BLaER1 (cell line): ENCODE measurements around the gene SERINC5.
A peak's percentile ranks its signal among the peaks of the same experiment; 100 is the strongest.
"Not testable (repeated sequence)": the region's sequence is repeated elsewhere in the genome, so short reads cannot be mapped to it uniquely, and the experiment has no call there.

ENCODE experiments used
- H3K27ac ChIP-seq: shearing (Covaris generic); formaldehyde crosslinking; 2 replicates; pipeline ENCODE4 v1.8.1; 2022
- H3K27me3 ChIP-seq: shearing (Covaris generic); formaldehyde crosslinking; 2 replicates; pipeline ENCODE4 v1.8.1; 2022
- H3K36me3 ChIP-seq: shearing (Covaris generic); formaldehyde crosslinking; 2 replicates; pipeline ENCODE4 v1.8.1; 2022
- H3K4me1 ChIP-seq: shearing (Covaris generic); formaldehyde crosslinking; 2 replicates; pipeline ENCODE4 v1.8.1; 2022
- H3K4me2 ChIP-seq: shearing (Covaris generic); formaldehyde crosslinking; 2 replicates; pipeline ENCODE4 v1.8.1; 2022
- H3K4me3 ChIP-seq: shearing (Covaris generic); formaldehyde crosslinking; 2 replicates; pipeline ENCODE4 v1.8.1; 2022
- H3K9ac ChIP-seq: shearing (Covaris generic); formaldehyde crosslinking; 2 replicates; pipeline ENCODE4 v1.8.1; 2022
- H3K9me3 ChIP-seq: shearing (Covaris generic); formaldehyde crosslinking; 2 replicates; pipeline ENCODE4 v1.8.1; 2022
- H4K20me1 ChIP-seq: shearing (Covaris generic); formaldehyde crosslinking; 2 replicates; pipeline ENCODE4 v1.8.1; 2022
- Cebpa-rat ChIP-seq: shearing (Covaris generic); IDR thresholded peaks from 2 replicates; pipeline ENCODE4 v1.8.1; 2022

SERINC5 gene

GRCh38 chr5:80168388-80169028 lies 87.3 kb downstream of the SERINC5 start:
- Histone ChIP-seq H3K4me3 (no peak overlapping the region), H3K9me3 (no peaks in the 10 kb centered on the region), H3K9ac (no peak overlapping the region), H4K20me1 (no peaks in the 10 kb centered on the region), H3K4me1 (peaks cover 40% of the 10 kb centered on the region), H3K4me2 (peak overlapping the region; percentile 56), H3K36me3 (peaks cover 100% of the 10 kb centered on the region), H3K27me3 (no peaks in the 10 kb centered on the region), H3K27ac (peak overlapping the region; percentile 60)
- no peak for TF ChIP-seq Cebpa-rat

- Histone ChIP-seq H4K20me1 (no peaks in the 10 kb centered on the region), H3K4me2 (no peak overlapping the region), H3K27ac (no peak overlapping the region), H3K4me3 (no peak overlapping the region), H3K9ac (no peak overlapping the region), H3K27me3 (no peaks in the 10 kb centered on the region), H3K4me1 (peaks cover 24% of the 10 kb centered on the region), H3K36me3 (peaks cover 99% of the 10 kb centered on the region), H3K9me3 (peaks cover 7% of the 10 kb centered on the region; the same call in 1 of the 2 replicates)
- no peak for TF ChIP-seq Cebpa-rat
Observed at GRCh38 chr5:80165452-80165851, 90.4 kb downstream of the SERINC5 start.

GRCh38 chr5:80161165-80161564 lies 94.7 kb downstream of the SERINC5 start:
- Histone ChIP-seq H3K27ac (no peak overlapping the region), H3K36me3 (peaks cover 99% of the 10 kb centered on the region), H4K20me1 (no peaks in the 10 kb centered on the region), H3K4me1 (peaks cover 12% of the 10 kb centered on the region), H3K4me2 (no peak overlapping the region), H3K9ac (no peak overlapping the region), H3K4me3 (no peak overlapping the region), H3K9me3 (peaks cover 7% of the 10 kb centered on the region; the same call in 1 of the 2 replicates), H3K27me3 (no peaks in the 10 kb centered on the region)
- no peak for TF ChIP-seq Cebpa-rat

- H3K4me1 ChIP-seq = peaks cover 14% of the 10 kb centered on the region
- no peak overlapping the region for H3K4me2 ChIP-seq
- peaks cover 99% of the 10 kb centered on the region for H3K36me3 ChIP-seq
- H3K27ac ChIP-seq = no peak overlapping the region
- H3K9ac ChIP-seq = no peak overlapping the region
- H3K4me3 ChIP-seq = no peak overlapping the region
- H3K27me3 ChIP-seq = no peaks in the 10 kb centered on the region
- no peak for TF ChIP-seq Cebpa-rat
- H4K20me1 ChIP-seq = no peaks in the 10 kb centered on the region
- H3K9me3 ChIP-seq = peaks cover 7% of the 10 kb centered on the region; the same call in 1 of the 2 replicates
Observed at GRCh38 chr5:80160242-80160641, 95.6 kb downstream of the SERINC5 start.

- Histone ChIP-seq H3K36me3 (peaks cover 99% of the 10 kb centered on the region), H3K4me3 (no peak overlapping the region), H3K4me2 (no peak overlapping the region), H4K20me1 (no peaks in the 10 kb centered on the region), H3K9me3 (peaks cover 7% of the 10 kb centered on the region; the same call in 1 of the 2 replicates), H3K27ac (no peak overlapping the region), H3K9ac (no peak overlapping the region), H3K4me1 (peaks cover 14% of the 10 kb centered on the region), H3K27me3 (no peaks in the 10 kb centered on the region)
- no peak for TF ChIP-seq Cebpa-rat
Observed at GRCh38 chr5:80159133-80159815, 96.6 kb downstream of the SERINC5 start.

- H3K36me3 ChIP-seq = peaks cover 99% of the 10 kb centered on the region
- H3K27ac ChIP-seq = peak overlapping the region; percentile 0; the same call in 1 of the 2 replicates
Observed at GRCh38 chr5:80156156-80156555, 99.7 kb downstream of the SERINC5 start.

GRCh38 chr5:80154749-80155148 lies 101.1 kb downstream of the SERINC5 start:
- no peaks in the 10 kb centered on the region for H3K9me3 ChIP-seq

More at GRCh38 chr5:80156156-80156555, 99.7 kb downstream of the SERINC5 start:
- no peak overlapping the region for H3K4me3 ChIP-seq
- no peaks in the 10 kb centered on the region for H4K20me1 ChIP-seq
- no peak for TF ChIP-seq Cebpa-rat
- H3K4me1 ChIP-seq = peaks cover 33% of the 10 kb centered on the region
- no peak overlapping the region for H3K9ac ChIP-seq
- H3K9me3 ChIP-seq = no peaks in the 10 kb centered on the region
- no peaks in the 10 kb centered on the region for H3K27me3 ChIP-seq
- no peak overlapping the region for H3K4me2 ChIP-seq

GRCh38 chr5:80154289-80154688 lies 101.6 kb downstream of the SERINC5 start:
- H3K27ac ChIP-seq, H3K9me3 ChIP-seq, H3K4me3 ChIP-seq, H3K27me3 ChIP-seq, H3K4me2 ChIP-seq, H3K9ac ChIP-seq, H4K20me1 ChIP-seq: not testable (repeated sequence)
- H3K36me3 ChIP-seq = peaks cover 100% of the 10 kb centered on the region
- H3K4me1 ChIP-seq = peaks cover 52% of the 10 kb centered on the region

More at GRCh38 chr5:80154749-80155148, 101.1 kb downstream of the SERINC5 start:
- Histone ChIP-seq H3K4me2 (no peak overlapping the region), H3K9ac (no peak overlapping the region), H3K4me3 (no peak overlapping the region), H3K27me3 (no peaks in the 10 kb centered on the region), H3K4me1 (peaks cover 47% of the 10 kb centered on the region), H3K36me3 (peaks cover 100% of the 10 kb centered on the region), H4K20me1 (no peaks in the 10 kb centered on the region), H3K27ac (no peak overlapping the region)
- no peak for TF ChIP-seq Cebpa-rat

- TF ChIP-seq Cebpa-rat = no peak
- no peaks in the 10 kb centered on the region for H3K27me3 ChIP-seq
- no peak overlapping the region for H3K4me2 ChIP-seq
- H3K36me3 ChIP-seq = peaks cover 100% of the 10 kb centered on the region
- H4K20me1 ChIP-seq = no peaks in the 10 kb centered on the region
- no peak overlapping the region for H3K4me3 ChIP-seq
- peaks cover 58% of the 10 kb centered on the region for H3K4me1 ChIP-seq
- no peaks in the 10 kb centered on the region for H3K9me3 ChIP-seq
- H3K9ac ChIP-seq = no peak overlapping the region
- H3K27ac ChIP-seq = no peak overlapping the region
Observed at GRCh38 chr5:80153586-80154126, 102.2 kb downstream of the SERINC5 start.

GRCh38 chr5:80152778-80153177 lies 103.1 kb downstream of the SERINC5 start:
- no peak overlapping the region; the same call in 1 of the 2 replicates for H3K27ac ChIP-seq
- H4K20me1 ChIP-seq = no peaks in the 10 kb centered on the region
- TF ChIP-seq Cebpa-rat = no peak
- peaks cover 67% of the 10 kb centered on the region for H3K4me1 ChIP-seq
- no peaks in the 10 kb centered on the region for H3K27me3 ChIP-seq
- no peak overlapping the region for H3K9ac ChIP-seq
- no peaks in the 10 kb centered on the region for H3K9me3 ChIP-seq
- H3K4me2 ChIP-seq = no peak overlapping the region
- peaks cover 99% of the 10 kb centered on the region for H3K36me3 ChIP-seq
- no peak overlapping the region for H3K4me3 ChIP-seq
